SK-N-MC (cell line): Measurements from ENCODE around the gene SPACDR.
"Not testable (repeated sequence)": the region's sequence is repeated elsewhere in the genome, so short reads cannot be mapped to it uniquely, and the experiment has no call there.

Experiments
- EZH2 ChIP-seq: fragments of 200-600 bp; sonication (generic); IDR thresholded peaks from one replicate; pipeline ENCODE4 v1.6.1; 2017; ENCODE audit warnings: antibody characterized with exemption
- FOXP2 ChIP-seq: optimal IDR thresholded peaks from 2 replicates; pipeline ENCODE3; 2011; ENCODE audit warnings: mild to moderate bottlenecking, moderate library complexity; ENCODE audit not compliant: insufficient read depth; ENCODE audit errors: extremely low read length, control extremely low read depth
- POLR2AphosphoS5 ChIP-seq: IDR thresholded peaks from 2 replicates; pipeline ENCODE4 v1.6.1; 2012; ENCODE audit warnings: mild to moderate bottlenecking, low read depth, low read length, borderline replicate concordance

GRCh38 chr7:100447363-100447762, 16.7 kb downstream of the SPACDR start:
- not testable (repeated sequence) for TF ChIP-seq FOXP2, POLR2AphosphoS5, EZH2
